Subcutaneous adipose tissue (tissue), 4 donors: Measurements from ENCODE around the gene ZDHHC6. TPM values are rescaled to one million over a fixed set of nuclear protein-coding genes. Genes with fewer than 3 reads are reported as not detected.

Experiments used
- CTCF ChIP-seq: fragments of 450-650 bp; IDR thresholded peaks from one replicate; pipeline ENCODE4 v1.5.1; 2016; ENCODE audit warnings: low read depth, mild to moderate bottlenecking, control low read depth, antibody characterized with exemption, moderate library complexity
- total RNA-seq, 4 donors: library from RNA; depleted of rRNA; stranded (reverse); fragments of >200 nt; gene quantifications; one replicate each; pipeline ENCODE4 v1.1.0, GENCODE V29; 2016

ZDHHC6 gene
- total RNA-seq, 4 donors from 2014 or later, result 26.6 to 34.7 (median 30.2) TPM

DNA sequence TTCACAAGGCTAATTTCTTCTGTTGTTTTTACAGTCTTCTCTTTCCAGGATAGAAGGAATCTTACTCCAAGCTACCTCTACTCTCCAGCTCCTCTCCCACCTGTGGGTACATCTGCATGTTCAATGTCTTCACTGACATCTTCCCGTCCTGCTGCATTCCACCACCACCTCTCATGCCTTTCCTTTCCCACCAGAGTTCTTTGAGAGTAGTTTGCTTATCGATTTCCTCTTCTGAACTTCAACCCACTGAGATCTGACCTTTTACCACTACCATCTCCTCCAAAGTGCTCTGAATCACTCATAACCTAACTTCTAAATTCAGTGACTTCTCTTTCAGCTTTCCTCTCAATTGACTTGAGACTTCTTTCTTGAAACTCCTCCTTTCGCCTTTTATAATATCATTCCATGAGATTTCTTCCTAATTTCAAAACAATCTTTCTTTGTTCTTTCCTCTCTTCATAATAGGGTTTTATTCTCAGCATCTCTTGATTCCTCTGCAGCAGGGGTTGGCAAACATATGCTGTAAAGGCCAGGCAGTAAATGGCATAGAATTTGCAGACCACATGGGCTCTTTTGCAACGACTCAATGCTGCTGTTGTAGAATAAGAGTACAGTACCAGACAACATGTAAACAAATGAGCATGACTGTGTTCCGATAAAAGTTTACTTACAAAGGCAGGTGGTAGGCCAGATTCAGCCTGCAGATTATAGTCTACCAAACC, 50.7 kb downstream of the ZDHHC6 start:
- TF ChIP-seq CTCF, result no peak

DNA sequence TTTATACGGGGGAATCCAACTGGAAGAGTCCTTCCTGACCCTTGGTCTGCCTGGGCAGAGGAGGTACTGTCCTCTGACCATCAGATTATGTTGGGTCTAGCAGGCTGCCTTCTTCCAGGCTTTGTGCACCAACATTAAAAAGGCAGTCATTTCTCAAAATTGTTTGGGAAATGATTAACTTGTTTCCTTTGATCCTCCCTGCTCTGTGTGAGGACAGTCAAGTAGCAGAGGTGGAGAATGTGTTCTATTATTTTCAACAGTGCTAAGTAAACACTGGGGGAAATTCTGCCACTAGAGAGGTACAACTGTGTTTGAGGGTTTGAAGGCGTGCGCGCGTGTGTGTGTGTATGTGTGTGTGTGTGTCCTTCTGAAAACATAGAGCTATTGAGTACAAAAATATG, 52.2 kb downstream of the ZDHHC6 start:
- no peak for TF ChIP-seq CTCF

DNA sequence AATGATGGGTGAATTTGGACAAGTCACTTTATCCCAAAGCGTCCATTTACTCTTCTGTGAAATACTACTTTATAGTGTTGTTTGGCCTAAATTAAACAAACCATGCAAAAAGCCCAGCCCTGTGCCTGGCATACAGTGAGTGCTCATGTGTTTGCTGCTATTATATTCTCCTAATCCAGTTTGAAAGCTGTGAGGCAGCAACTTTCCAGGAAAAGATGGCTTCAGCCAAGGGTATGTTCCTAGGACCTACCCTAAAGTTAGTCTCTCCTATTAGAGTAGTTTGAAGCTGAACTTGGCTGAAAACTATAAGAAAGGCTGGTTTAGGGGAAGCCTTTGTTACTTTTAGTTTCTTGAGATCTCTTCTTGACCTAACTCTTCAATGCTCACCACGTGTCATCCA, 52.9 kb downstream of the ZDHHC6 start:
- no peak for TF ChIP-seq CTCF

DNA sequence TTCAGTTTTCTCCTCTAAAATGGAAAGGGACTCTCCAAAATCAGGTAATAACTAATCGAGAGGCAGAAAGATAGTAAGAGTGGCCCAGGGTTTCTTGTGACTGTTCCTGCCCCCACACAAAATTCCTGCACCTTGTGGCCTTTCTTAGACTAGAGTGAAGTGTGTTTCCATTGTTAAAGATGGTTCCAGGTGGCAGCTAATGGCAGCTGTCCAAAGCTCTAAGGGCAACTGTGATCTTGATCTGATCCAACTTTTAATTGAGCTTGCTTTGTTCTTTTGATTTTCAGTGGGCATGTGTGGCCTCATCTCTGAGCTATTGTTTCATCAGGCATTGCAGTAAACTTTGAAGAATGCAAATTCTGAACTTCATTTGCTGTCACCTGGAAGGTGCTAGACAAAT, 53.4 kb downstream of the ZDHHC6 start:
- no peak for TF ChIP-seq CTCF

GRCh38 chr10:112390125-112390703, 56.5 kb downstream of the ZDHHC6 start:
- no peak for TF ChIP-seq CTCF

DNA sequence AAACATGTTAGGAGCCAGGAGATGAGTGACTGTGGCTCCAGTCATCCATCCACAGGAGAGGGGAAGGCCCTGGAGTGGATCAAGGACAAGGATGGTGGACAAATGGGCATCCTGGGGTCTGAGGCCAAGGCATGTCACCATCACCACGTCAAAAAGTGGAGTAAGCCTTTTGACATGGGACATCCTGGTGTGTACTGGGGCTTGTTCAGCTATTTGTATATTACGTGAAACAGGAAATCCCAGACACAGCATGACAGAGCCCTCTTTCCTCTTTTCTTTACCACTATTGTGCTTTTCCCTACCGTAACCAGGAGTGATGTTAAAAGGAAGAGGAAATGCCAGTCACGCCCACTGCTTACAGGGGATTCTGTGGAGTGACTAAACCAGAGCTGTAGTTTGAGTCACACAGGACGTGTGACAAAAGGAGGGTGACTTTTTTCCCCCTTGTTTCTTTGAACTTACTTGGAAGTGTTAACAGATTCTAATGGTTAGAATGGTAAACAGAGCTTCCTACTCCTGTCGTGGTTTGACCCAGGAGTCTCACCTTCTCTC, 57.4 kb downstream of the ZDHHC6 start:
- no peak for TF ChIP-seq CTCF

DNA sequence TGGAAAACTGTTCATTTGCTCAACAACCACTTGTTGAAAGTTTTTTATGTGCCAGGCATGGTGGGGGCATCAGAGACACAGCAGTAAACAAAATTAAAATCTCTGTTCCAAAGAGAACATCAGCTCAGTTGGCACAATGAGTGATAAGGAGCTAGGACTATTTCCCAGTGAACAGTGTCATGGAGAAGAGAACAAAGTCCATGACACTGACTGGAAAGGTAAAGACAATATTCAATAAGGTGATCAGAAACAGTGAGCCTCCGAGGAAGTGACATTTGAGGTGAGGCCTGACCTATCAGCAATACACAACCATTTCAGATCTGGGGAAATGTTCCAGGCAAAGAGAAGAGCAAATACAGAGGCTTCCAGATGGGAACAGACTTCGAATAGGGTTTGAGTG, 58.2 kb downstream of the ZDHHC6 start:
- TF ChIP-seq CTCF, result no peak
